ENCODE data around the gene FMN2. TPM values are rescaled to one million over a fixed set of nuclear protein-coding genes. Genes with fewer than 3 reads are reported as not detected.

The FMN2 gene
- total RNA-seq, 2 donors from 2014 or later: 0.26 to 0.33 TPM

DNA sequence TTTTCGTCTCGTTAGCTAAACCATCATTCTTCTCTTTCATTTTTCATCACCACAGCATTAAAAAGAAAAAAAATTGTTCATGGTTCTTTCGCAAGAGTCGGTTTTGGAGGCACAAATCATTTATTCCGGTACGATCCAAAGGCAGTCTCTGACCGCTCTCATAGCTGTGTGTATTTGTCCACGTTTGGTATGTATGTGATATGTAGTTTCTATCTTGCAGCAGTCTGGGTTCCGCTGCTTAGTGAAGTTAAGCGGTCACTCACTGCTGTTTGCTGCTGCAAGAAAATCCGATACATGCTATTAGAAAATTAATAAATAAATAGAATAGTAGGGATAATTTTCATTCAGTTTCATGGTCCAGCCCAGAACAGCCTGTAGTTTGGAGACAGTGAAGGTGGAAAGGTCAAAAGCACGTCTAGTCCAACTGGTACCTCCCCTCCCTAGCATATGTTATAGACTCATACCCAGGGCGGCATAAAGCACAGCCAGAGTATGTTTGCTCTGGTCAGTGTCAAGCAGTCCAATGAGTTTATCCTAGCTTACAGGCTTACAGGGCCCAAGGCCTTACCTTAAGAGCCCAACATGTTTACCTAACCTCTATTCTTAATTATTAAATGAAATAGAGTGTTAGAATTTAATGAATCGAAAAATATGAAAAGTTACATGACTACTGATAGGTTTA is 2.5 kb downstream of the FMN2 start:
- DNase-seq: no peak
- no peak for TF ChIP-seq POLR2A (IDR thresholded peaks at IDR 0.05)
- TF ChIP-seq, protein P1, sequence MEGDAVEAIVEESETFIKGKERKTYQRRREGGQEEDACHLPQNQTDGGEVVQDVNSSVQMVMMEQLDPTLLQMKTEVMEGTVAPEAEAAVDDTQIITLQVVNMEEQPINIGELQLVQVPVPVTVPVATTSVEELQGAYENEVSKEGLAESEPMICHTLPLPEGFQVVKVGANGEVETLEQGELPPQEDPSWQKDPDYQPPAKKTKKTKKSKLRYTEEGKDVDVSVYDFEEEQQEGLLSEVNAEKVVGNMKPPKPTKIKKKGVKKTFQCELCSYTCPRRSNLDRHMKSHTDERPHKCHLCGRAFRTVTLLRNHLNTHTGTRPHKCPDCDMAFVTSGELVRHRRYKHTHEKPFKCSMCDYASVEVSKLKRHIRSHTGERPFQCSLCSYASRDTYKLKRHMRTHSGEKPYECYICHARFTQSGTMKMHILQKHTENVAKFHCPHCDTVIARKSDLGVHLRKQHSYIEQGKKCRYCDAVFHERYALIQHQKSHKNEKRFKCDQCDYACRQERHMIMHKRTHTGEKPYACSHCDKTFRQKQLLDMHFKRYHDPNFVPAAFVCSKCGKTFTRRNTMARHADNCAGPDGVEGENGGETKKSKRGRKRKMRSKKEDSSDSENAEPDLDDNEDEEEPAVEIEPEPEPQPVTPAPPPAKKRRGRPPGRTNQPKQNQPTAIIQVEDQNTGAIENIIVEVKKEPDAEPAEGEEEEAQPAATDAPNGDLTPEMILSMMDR (IDR thresholded peaks at IDR 0.05): no peak
- Histone ChIP-seq H3K27ac (no peak overlapping the region), H3K4me1 (peaks cover 21% of the 10 kb centered on the region), H3K36me3 (replicated peaks in 1 of 2; ENCODE audit: insufficient read depth in 1 of 2, low read depth in 2 of 2) (no peaks in the 10 kb centered on the region), H3K4me3 (no peak overlapping the region), H3K27me3 (peaks cover 0 to 14% of the 10 kb centered on the region in 2 donors), H3K9me3 (no peaks in the 10 kb centered on the region)
- intact Hi-C loops (cut with DNase I): no loop called here
- WGBS, 2 donors: 83 to 87% methylated on average over 14 of the region's 14 CpGs
- no peak for ATAC-seq

DNA sequence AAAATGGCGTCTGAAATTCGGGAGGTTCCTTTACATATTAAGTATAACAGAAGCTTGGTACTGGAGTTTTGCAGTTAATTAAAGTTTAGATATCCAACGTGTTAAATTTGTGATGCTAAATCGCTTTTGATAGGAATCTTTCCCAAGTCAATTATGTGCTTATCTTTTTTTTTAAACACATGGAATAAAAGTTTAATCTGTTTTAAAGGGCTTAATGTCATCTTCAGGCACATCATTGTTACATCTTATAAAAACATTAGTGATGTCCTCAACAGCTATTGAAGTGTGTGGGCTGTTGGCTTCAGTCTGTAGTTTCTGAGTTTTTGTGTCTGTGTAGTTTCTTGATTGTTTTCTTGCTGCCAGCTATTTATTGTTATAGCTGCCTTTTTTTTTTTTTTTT is 5.3 kb downstream of the FMN2 start:
- Histone ChIP-seq H3K9me3 (no peaks in the 10 kb centered on the region), H3K27me3 (peaks cover 0 to 14% of the 10 kb centered on the region in 2 donors), H3K4me3 (no peak overlapping the region), H3K4me1 (peaks cover 15% of the 10 kb centered on the region), H3K27ac (no peak overlapping the region), H3K36me3 (replicated peaks in 1 of 2; ENCODE audit: insufficient read depth in 1 of 2, low read depth in 2 of 2) (no peaks in the 10 kb centered on the region)
- ATAC-seq (no peak), DNase-seq (no peak)
- intact Hi-C loops (cut with DNase I): no loop called here
- 63 to 67% methylated on average over 4 of the region's 4 CpGs for WGBS, 2 donors
- TF ChIP-seq POLR2A (IDR thresholded peaks at IDR 0.05): no peak
- TF ChIP-seq, protein P1 (IDR thresholded peaks at IDR 0.05): no peak

DNA sequence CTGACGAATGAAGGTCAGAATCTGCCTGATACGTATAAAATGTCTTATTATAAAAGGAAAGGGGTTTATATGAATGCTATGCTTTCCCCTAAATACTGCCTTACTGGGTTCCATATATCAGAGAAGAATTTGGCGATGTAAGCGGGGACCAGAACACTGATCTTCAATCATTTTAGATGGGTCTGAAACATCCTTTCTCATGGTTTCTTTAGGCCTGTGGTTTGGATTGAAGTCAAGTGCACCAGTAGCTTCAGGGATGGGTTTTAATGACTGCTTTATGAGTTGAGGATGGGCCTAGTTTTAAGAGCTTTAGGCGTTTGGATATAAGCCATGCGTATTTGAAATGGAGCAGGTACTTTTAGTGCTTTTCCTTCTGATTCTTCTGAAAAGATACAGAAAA is 6.9 kb downstream of the FMN2 start:
- Histone ChIP-seq H3K27ac (no peak overlapping the region), H3K4me1 (no peaks in the 10 kb centered on the region), H3K9me3 (no peaks in the 10 kb centered on the region), H3K36me3 (replicated peaks in 1 of 2; ENCODE audit: insufficient read depth in 1 of 2, low read depth in 2 of 2) (no peaks in the 10 kb centered on the region), H3K27me3 (peaks cover 0 to 2% of the 10 kb centered on the region in 2 donors), H3K4me3 (no peak overlapping the region)
- DNase-seq (no peak), ATAC-seq (no peak)
- intact Hi-C loops (cut with DNase I): no loop called here
- 81 to 82% methylated on average over 6 of the region's 6 CpGs for WGBS, 2 donors
- TF ChIP-seq POLR2A (IDR thresholded peaks at IDR 0.05): no peak
- TF ChIP-seq, protein P1 (IDR thresholded peaks at IDR 0.05): no peak

DNA sequence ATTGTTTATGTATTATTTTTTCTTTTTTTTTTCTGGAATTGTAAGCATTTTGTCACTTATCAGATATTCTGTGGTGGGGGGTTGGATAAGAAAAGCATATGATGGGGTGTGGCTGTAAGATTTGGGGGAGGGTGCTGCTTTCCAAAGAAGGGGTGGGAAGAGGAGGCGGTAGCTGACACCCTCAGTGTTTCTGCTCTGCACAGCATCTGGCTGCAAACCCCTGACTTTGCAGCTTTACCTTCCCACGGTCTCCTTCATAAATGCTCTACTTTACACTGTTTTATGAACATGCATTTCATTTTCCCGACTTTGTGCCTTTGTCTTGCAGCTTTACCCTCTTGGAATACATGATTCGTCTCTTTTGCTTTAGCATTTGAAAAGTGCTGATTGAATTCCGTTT is 7.6 kb downstream of the FMN2 start:
- TF ChIP-seq, protein P1 (IDR thresholded peaks at IDR 0.05): no peak
- no peak for TF ChIP-seq POLR2A (IDR thresholded peaks at IDR 0.05)
- Histone ChIP-seq H3K27me3 (no peaks in the 10 kb centered on the region), H3K4me1 (no peaks in the 10 kb centered on the region), H3K36me3 (replicated peaks in 1 of 2; ENCODE audit: insufficient read depth in 1 of 2, low read depth in 2 of 2) (no peaks in the 10 kb centered on the region), H3K9me3 (no peaks in the 10 kb centered on the region), H3K4me3 (no peak overlapping the region), H3K27ac (no peak overlapping the region)
- intact Hi-C loops (cut with DNase I): no loop called here
- ATAC-seq (no peak), DNase-seq (no peak)
- 42 to 51% methylated on average over 5 of the region's 5 CpGs for WGBS, 2 donors

DNA sequence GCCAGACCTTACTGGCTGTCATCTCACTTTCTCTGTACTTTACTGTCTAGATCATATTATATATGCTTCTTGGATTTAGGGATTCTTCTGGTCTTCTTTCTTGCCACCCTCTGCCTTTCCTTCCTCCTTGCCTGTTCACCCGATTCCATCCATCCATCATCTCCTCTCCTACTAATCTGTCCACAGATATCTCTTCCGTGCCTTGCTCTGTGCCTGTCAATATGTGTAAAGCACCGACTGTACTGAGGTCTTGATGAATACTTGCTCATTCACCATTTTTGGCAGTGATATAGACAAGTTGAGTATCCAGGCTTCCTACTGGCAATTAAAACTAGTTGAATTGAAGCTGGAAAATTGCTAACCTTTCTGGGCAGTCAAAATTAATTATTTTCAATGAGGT is 8.1 kb downstream of the FMN2 start:
- intact Hi-C loops (cut with DNase I): no loop called here
- 23 to 31% methylated on average over 3 of the region's 3 CpGs for WGBS, 2 donors
- no peak overlapping the region for H3K27ac ChIP-seq
- no peak for ATAC-seq
- no peaks in the 10 kb centered on the region for H3K27me3 ChIP-seq
- H3K36me3 ChIP-seq (replicated peaks in 1 of 2; ENCODE audit: insufficient read depth in 1 of 2, low read depth in 2 of 2): no peaks in the 10 kb centered on the region
- no peaks in the 10 kb centered on the region for H3K9me3 ChIP-seq
- H3K4me3 ChIP-seq: no peak overlapping the region
- DNase-seq: no peak
- H3K4me1 ChIP-seq: no peaks in the 10 kb centered on the region
- TF ChIP-seq POLR2A (IDR thresholded peaks at IDR 0.05): no peak
- TF ChIP-seq, protein P1 (IDR thresholded peaks at IDR 0.05): no peak

Data from body of pancreas (tissue), 4 donors.